ENCODE measurements around the gene STRIT1.

Gene STRIT1

GRCh38 chr3:155293516-155293915, at the start of gene STRIT1:
TSS of gene STRIT1 (minus strand) at chr3:155293683.
- DNase-seq (ENCODE audit: low read depth), result no peak

- DNase-seq (ENCODE audit: low read depth), result no peak
Observed at GRCh38 chr3:155342344-155342743, 48.9 kb upstream of the STRIT1 start.

- DNase-seq (ENCODE audit: low read depth), result no peak
Observed at GRCh38 chr3:155339052-155339451, 45.6 kb upstream of the STRIT1 start.

GRCh38 chr3:155335724-155336354, 42.4 kb upstream of the STRIT1 start:
- DNase-seq (ENCODE audit: low read depth), result no peak

- DNase-seq (ENCODE audit: low read depth), result no peak
Observed at GRCh38 chr3:155334914-155335723, 41.6 kb upstream of the STRIT1 start.

- no peak for DNase-seq (ENCODE audit: low read depth)
Observed at GRCh38 chr3:155334215-155334913, 40.9 kb upstream of the STRIT1 start.

GRCh38 chr3:155332716-155333115, 39.2 kb upstream of the STRIT1 start:
- no peak for DNase-seq (ENCODE audit: low read depth)

- DNase-seq (ENCODE audit: low read depth), result no peak
Observed at GRCh38 chr3:155331078-155331477, 37.6 kb upstream of the STRIT1 start.

GRCh38 chr3:155330370-155330769, 36.9 kb upstream of the STRIT1 start:
- DNase-seq (ENCODE audit: low read depth), result no peak

GRCh38 chr3:155329513-155330048, 36.1 kb upstream of the STRIT1 start:
- no peak for DNase-seq (ENCODE audit: low read depth)

GRCh38 chr3:155327871-155328270, 34.4 kb upstream of the STRIT1 start:
- no peak for DNase-seq (ENCODE audit: low read depth)

GRCh38 chr3:155327430-155327829, 33.9 kb upstream of the STRIT1 start:
- DNase-seq (ENCODE audit: low read depth), result no peak

- DNase-seq (ENCODE audit: low read depth), result no peak
Observed at GRCh38 chr3:155326901-155327300, 33.4 kb upstream of the STRIT1 start.

- DNase-seq (ENCODE audit: low read depth), result no peak
Observed at GRCh38 chr3:155326244-155326643, 32.8 kb upstream of the STRIT1 start.

- DNase-seq (ENCODE audit: low read depth), result no peak
Observed at GRCh38 chr3:155325263-155325835, 31.9 kb upstream of the STRIT1 start.

- DNase-seq (ENCODE audit: low read depth), result no peak
Observed at GRCh38 chr3:155323063-155323666, 29.7 kb upstream of the STRIT1 start.

GRCh38 chr3:155321418-155321817, 27.9 kb upstream of the STRIT1 start:
- DNase-seq (ENCODE audit: low read depth), result no peak

GRCh38 chr3:155320934-155321333, 27.5 kb upstream of the STRIT1 start:
- DNase-seq (ENCODE audit: low read depth), result no peak

- no peak for DNase-seq (ENCODE audit: low read depth)
Observed at GRCh38 chr3:155318740-155319139, 25.3 kb upstream of the STRIT1 start.

- no peak for DNase-seq (ENCODE audit: low read depth)
Observed at GRCh38 chr3:155317211-155317610, 23.7 kb upstream of the STRIT1 start.

GRCh38 chr3:155316426-155316825, 22.9 kb upstream of the STRIT1 start:
- no peak for DNase-seq (ENCODE audit: low read depth)

GRCh38 chr3:155313916-155314315, 20.4 kb upstream of the STRIT1 start:
- DNase-seq (ENCODE audit: low read depth), result no peak
